HG03558 (cell line): Measurements from ENCODE around the gene EEF1A2.

ENCODE experiments used
- ATAC-seq: cut with Tn5 transposase; IDR thresholded peaks from one replicate; pipeline ENCODE4 v1.9.1; 2021; ENCODE audit warnings: moderate number of reproducible peaks; ENCODE audit not compliant: unreplicated experiment; ENCODE audit errors: extremely low read depth

Gene EEF1A2

GRCh38 chr20:63457737-63458136 is 41.1 kb downstream of the EEF1A2 start:
- ATAC-seq = no peak

- no peak for ATAC-seq
Measured at GRCh38 chr20:63456429-63457284, 42.2 kb downstream of the EEF1A2 start.

GRCh38 chr20:63455568-63455859 is 43.4 kb downstream of the EEF1A2 start:
- no peak for ATAC-seq

GRCh38 chr20:63454731-63455567 is 43.9 kb downstream of the EEF1A2 start:
- no peak for ATAC-seq

GRCh38 chr20:63452821-63453523 is 45.9 kb downstream of the EEF1A2 start:
- no peak for ATAC-seq

GRCh38 chr20:63452341-63452740 is 46.5 kb downstream of the EEF1A2 start:
- no peak for ATAC-seq

- no peak for ATAC-seq
Measured at GRCh38 chr20:63451821-63452220, 47.1 kb downstream of the EEF1A2 start.

- no peak for ATAC-seq
Measured at GRCh38 chr20:63449796-63450730, 48.8 kb downstream of the EEF1A2 start.

- ATAC-seq = no peak
Measured at GRCh38 chr20:63449025-63449424, 49.9 kb downstream of the EEF1A2 start.

GRCh38 chr20:63448031-63448430 is 50.9 kb downstream of the EEF1A2 start:
- no peak for ATAC-seq

GRCh38 chr20:63447320-63447719 is 51.6 kb downstream of the EEF1A2 start:
- ATAC-seq = no peak

- no peak for ATAC-seq
Measured at GRCh38 chr20:63446216-63447024, 52.5 kb downstream of the EEF1A2 start.

- no peak for ATAC-seq
Measured at GRCh38 chr20:63445075-63445734, 53.7 kb downstream of the EEF1A2 start.

GRCh38 chr20:63444548-63444947 is 54.3 kb downstream of the EEF1A2 start:
- no peak for ATAC-seq

GRCh38 chr20:63443606-63444395 is 55.1 kb downstream of the EEF1A2 start:
- ATAC-seq = no peak

- no peak for ATAC-seq
Measured at GRCh38 chr20:63442100-63442493, 56.8 kb downstream of the EEF1A2 start.

- ATAC-seq = no peak
Measured at GRCh38 chr20:63441136-63442099, 57.5 kb downstream of the EEF1A2 start.
